ENCODE data around the gene TMPRSS11F.

The TMPRSS11F gene

GRCh38 chr4:68076194-68076593 is 53.5 kb downstream of the TMPRSS11F start:
- Histone ChIP-seq H3K9me3 (ENCODE audit: severe bottlenecking) (no peaks in the 10 kb centered on the region), H3K4me3 (ENCODE audit: low read depth, low read length) (no peak overlapping the region), H3K27ac (no peak overlapping the region), H3K36me3 (no peaks in the 10 kb centered on the region), H3K27me3 (ENCODE audit: insufficient read depth, low read depth, severe bottlenecking) (no peaks in the 10 kb centered on the region)
- TF ChIP-seq CTCF (IDR thresholded peaks at IDR 0.05; ENCODE audit: low read depth, low read length), result no peak
- DNase-seq, result no peak

DNA sequence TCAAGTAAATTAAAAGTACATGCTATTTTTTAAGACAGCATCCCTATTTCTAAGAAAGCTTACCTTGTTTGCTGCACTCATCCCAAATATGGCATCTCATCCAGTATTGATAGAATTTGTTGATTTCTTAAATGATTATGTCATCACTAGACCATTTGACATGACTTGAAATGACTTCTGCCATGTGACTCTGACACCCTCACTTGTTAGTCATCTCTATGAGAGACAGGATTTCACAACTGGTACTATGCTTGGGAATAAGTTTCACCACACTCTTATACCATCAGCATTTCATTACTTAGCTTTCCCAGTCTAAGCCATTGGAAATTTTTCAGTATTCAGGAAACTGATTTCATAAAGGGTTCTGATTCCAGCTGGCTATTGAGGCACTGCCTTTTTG is 55.3 kb downstream of the TMPRSS11F start:
- Histone ChIP-seq H3K9me3 (ENCODE audit: severe bottlenecking) (no peaks in the 10 kb centered on the region), H3K36me3 (no peaks in the 10 kb centered on the region), H3K4me3 (ENCODE audit: low read depth, low read length) (no peak overlapping the region), H3K27ac (no peak overlapping the region), H3K27me3 (ENCODE audit: insufficient read depth, low read depth, severe bottlenecking) (no peaks in the 10 kb centered on the region)
- no peak for DNase-seq
- TF ChIP-seq CTCF (IDR thresholded peaks at IDR 0.05; ENCODE audit: low read depth, low read length), result no peak

GRCh38 chr4:68070302-68070701 is 59.4 kb downstream of the TMPRSS11F start:
- H3K4me3 ChIP-seq (ENCODE audit: low read depth, low read length), result no peak overlapping the region
- no peak overlapping the region for H3K27ac ChIP-seq
- no peak for DNase-seq
- TF ChIP-seq CTCF (IDR thresholded peaks at IDR 0.05; ENCODE audit: low read depth, low read length), result no peak
- H3K9me3 ChIP-seq (ENCODE audit: severe bottlenecking), result no peaks in the 10 kb centered on the region
- no peaks in the 10 kb centered on the region for H3K36me3 ChIP-seq
- H3K27me3 ChIP-seq (ENCODE audit: insufficient read depth, low read depth, severe bottlenecking), result no peaks in the 10 kb centered on the region

DNA sequence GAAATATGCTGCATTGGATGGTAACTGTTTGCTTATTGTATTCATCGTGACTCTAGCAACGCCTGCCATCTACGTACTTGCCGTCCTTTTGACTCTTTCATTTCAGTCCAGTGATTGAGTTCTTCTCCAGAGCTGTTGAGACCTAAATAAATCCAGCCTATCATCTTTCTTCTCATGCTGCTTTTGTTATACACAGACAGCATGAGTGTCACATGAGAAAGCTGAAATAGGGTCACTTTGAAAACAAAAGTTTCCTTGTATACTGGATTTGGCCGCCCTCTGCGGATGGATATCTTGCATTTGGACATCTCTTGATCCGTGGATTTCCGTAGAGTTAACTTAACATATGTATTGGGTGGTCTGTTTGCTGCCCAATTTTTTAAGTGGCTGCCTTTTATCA is 67.2 kb downstream of the TMPRSS11F start:
- Histone ChIP-seq H3K9me3 (ENCODE audit: severe bottlenecking) (no peaks in the 10 kb centered on the region), H3K36me3 (no peaks in the 10 kb centered on the region), H3K27me3 (ENCODE audit: insufficient read depth, low read depth, severe bottlenecking) (no peaks in the 10 kb centered on the region), H3K4me3 (ENCODE audit: low read depth, low read length) (no peak overlapping the region), H3K27ac (no peak overlapping the region)
- no peak for TF ChIP-seq CTCF (IDR thresholded peaks at IDR 0.05; ENCODE audit: low read depth, low read length)
- DNase-seq, result no peak

DNA sequence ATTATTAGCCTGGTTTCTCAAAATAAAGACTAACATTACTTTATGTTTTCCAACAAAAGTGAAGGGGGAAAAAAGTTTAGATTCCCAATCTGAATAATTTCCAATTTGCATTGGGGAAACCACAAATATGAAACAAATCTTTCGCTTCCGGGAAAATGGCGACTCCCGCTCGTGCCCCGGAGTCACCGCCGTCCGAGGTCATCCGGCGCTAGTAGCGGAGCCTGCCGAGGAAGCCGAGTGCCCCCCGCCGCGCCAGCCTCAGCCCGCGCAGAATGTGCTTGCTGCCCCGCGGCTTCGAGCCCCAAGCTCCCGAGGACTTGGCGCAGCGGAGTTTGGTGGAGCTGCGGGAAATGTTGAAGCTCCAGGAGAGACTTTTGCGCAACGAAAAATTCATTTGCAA is 91.4 kb downstream of the TMPRSS11F start:
- no peak overlapping the region for H3K27ac ChIP-seq
- H3K36me3 ChIP-seq, result no peaks in the 10 kb centered on the region
- no peak for TF ChIP-seq CTCF (IDR thresholded peaks at IDR 0.05; ENCODE audit: low read depth, low read length)
- H3K9me3 ChIP-seq (ENCODE audit: severe bottlenecking), result no peaks in the 10 kb centered on the region
- DNase-seq, result no peak
- no peak overlapping the region for H3K4me3 ChIP-seq (ENCODE audit: low read depth, low read length)
- H3K27me3 ChIP-seq (ENCODE audit: insufficient read depth, low read depth, severe bottlenecking), result no peaks in the 10 kb centered on the region

DNA sequence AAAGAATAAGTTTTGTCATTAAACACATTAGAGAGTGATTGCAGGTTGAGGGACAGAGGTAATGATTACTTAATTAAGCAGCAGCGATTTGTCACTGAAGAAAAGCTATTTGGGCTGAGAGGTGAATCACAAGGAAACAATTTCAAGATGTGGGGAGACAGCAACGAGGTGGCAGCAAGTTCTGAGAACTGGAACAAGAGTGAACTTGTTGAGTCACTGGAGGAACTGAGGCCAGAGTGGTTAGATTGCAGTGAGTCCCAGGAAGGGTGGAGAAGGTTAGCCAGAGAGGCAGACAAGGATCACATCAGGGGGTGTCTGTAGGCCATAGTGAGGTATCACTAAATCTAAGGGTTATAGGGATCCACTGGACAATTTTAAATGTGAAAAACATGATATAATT is 108.5 kb downstream of the TMPRSS11F start:
- no peak overlapping the region for H3K27ac ChIP-seq
- no peak for TF ChIP-seq CTCF (IDR thresholded peaks at IDR 0.05; ENCODE audit: low read depth, low read length)
- H3K4me3 ChIP-seq (ENCODE audit: low read depth, low read length), result no peak overlapping the region
- H3K36me3 ChIP-seq, result no peaks in the 10 kb centered on the region
- no peak for DNase-seq
- H3K9me3 ChIP-seq (ENCODE audit: severe bottlenecking), result no peaks in the 10 kb centered on the region
- no peaks in the 10 kb centered on the region for H3K27me3 ChIP-seq (ENCODE audit: insufficient read depth, low read depth, severe bottlenecking)

Data from WERI-Rb-1 (cell line).